Erythroblast (primary cell): ENCODE data around the gene HOXA13.

Source experiments
- GATA1 ChIP-seq: IDR thresholded peaks from 2 replicates; pipeline ENCODE4 v1.6.1; 2011; ENCODE audit warnings: low read depth, mild to moderate bottlenecking, control low read depth, low read length, moderate library complexity
- POLR2A ChIP-seq: IDR thresholded peaks from 2 replicates; pipeline ENCODE4 v1.6.1; 2011; ENCODE audit warnings: mild to moderate bottlenecking, low read length

- TF ChIP-seq POLR2A (no peak), GATA1 (no peak)
These were observed 8.6 kb downstream of the HOXA13 start for GRCh38 chr7:27191161-27191731.
